NCI-H187 (cell line): ENCODE data around the gene SSX5.
"Not testable (repeated sequence)": the region's sequence is repeated elsewhere in the genome, so short reads cannot be mapped to it uniquely, and the experiment has no call there.

Source experiments
- DNase-seq, 2 experiments: peaks; one replicate each; lab custom pipeline; 2025; lab: John Stamatoyannopoulos, UW

The SSX5 gene, protein sequence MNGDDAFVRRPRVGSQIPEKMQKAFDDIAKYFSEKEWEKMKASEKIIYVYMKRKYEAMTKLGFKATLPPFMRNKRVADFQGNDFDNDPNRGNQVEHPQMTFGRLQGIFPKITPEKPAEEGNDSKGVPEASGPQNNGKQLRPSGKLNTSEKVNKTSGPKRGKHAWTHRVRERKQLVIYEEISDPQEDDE

DNA sequence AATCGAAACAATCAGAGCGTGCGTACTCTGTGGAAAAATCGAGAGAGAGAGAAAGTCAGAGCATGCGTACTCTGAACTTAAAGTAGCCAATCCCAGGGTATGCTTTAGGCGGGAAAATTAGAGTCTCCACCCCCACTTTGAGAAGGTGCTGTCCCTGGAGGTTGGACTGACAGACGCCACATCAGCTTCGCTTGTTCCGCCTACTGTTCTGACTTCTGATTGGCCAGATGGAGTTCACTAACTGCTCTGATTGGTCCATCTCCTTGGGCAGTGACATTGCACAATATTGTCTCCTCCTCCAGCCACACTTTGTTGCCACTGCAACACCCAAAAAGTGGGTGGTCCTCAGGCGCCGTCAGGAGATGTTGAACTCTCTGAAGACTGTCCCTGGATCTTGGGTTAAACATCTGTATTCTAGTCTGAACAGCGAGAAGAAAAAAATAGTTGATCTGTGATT lies at the start of gene SSX5:
SSX5 (minus strand) TSS at position 51 of the 457 bp plus-strand sequence. CDS start 1,437 bp downstream, outside the sequence.
- no peak for DNase-seq

DNA sequence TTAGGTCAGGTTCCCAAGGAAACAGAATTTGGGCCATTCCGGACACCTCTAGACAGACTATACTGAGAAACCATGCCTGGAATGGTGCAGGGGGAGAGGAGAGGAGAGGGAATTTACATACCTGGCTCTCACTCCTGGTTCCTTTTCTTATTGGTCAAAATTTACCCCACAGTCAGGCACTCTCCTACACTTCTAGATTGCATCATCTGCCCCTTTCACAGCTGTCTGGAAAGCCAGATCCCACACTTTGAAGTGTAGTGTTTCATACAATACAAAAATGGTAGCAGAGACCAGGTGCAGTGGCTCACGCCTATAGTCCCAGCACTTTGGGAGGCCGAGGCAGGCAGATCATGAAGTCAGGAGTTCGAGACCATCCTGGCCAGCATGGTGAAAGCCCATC lies 27.6 kb upstream of the SSX5 start:
- not testable (repeated sequence) for DNase-seq

DNA sequence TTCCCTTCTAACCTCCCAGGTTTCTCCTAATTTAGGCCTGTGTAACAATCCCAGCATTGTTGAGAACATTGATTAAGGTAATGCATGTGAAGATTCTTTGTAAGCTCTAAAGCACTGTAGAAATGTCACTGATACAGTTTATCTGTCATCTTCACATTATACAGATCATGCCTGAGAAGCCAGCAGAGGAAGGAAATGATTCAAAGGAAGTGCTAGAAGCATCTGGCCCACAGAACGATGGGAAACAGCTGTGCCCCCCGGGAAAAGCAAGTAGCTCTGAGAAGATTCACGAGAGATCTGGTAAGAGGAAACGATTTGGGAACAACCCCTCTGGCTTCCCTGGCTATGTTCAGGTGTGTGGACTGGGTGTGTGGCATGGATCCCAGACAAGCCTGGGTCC lies 17.7 kb upstream of the SSX5 start:
- DNase-seq: not testable (repeated sequence)

DNA sequence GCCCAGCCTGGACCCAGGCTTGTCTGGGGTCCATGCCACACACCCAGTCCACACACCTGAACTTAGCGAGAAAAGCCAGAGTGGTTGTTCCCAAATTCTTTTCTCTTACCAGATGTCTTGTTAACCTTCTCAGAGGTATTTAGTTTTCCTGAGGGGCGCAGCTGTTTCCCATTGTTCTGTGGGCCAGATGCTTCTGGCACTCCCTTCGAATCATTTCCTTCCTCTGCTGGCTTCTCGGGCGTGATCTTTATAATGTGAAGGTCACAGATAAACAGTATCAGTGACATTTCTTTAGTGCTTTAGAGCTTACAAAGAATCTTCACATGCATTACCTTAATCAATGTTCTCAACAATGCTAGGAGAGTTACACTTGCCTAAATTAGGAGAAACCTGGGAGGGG lies 6.6 kb downstream of the SSX5 start:
- DNase-seq: not testable (repeated sequence)

DNA sequence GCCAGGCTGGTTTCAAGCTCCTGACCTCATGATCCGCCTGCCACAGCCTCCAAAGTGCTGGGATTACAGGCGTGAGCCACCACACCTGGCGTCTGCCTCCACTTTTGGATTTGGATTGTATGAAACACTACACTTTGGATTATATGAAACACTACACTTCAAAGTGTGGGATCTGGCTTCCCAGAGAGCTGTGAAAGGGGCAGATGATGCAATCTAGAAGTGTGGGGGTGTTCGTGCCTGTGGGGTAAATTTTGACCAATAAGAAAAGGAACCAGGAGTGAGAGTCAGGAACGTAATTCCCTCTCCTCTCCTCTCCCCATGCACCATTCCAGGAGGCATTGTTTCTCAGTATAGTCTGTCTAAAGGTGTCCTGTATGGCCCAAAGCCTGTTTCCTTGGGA lies 14.7 kb downstream of the SSX5 start:
- not testable (repeated sequence) for DNase-seq

DNA sequence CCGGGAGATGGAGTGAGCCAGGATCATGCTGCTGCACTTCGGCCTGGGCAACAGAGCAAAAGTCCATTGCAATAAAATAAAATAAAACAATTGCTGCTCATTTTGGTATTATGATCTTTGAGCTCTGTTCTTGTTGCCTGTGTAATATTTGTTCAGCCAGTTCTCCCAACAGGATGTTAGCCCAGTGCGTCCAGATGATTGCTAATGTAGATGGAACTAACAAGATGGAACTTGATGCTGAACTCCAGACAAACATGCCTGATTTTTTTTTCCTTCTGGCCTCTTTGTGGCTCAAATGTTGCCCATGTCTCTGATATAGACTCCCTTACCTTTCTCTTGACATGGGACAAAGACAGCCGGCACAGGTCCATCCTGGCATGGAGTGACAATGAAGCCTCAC lies 15.8 kb downstream of the SSX5 start:
- DNase-seq: no peak

DNA sequence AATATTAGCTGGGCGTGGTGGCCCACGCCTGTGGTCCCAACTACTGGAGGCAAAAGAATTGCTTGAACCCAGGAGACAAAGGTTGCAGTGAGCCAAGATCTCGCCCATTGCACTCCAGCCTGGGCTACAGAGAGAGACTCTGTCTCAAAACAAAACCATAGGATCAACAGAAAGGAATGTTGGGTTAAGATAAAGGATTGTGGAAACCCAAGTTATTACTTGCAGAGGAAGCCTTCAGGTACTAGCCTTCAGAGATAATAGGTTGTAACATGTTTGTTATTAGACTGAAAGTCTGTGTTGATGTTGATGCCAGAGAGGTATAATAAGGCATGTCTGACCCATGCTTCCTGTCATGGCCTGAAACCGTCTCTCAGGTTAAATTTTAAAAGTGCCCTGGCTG lies 16.9 kb downstream of the SSX5 start:
- DNase-seq: no peak

DNA sequence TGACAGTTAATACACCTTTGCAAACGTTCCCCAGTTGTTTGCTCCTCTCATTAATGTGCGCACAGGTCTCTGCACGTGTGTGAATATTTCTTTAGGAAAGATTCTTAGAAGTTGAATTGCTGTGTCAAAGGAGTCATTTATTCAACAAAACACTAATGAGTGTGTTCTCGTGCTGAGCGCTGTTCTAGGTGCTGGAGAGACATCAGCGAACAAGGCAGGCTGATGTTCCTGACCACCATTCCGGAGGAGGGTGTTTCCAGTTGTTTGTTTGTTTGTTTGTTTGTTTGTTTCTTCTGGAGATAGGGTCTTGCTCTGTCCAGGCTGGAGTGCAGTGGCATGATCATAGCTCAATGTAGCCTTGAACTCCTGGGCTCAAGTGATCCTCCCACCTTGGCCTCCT lies 30.3 kb downstream of the SSX5 start:
- not testable (repeated sequence) for DNase-seq

DNA sequence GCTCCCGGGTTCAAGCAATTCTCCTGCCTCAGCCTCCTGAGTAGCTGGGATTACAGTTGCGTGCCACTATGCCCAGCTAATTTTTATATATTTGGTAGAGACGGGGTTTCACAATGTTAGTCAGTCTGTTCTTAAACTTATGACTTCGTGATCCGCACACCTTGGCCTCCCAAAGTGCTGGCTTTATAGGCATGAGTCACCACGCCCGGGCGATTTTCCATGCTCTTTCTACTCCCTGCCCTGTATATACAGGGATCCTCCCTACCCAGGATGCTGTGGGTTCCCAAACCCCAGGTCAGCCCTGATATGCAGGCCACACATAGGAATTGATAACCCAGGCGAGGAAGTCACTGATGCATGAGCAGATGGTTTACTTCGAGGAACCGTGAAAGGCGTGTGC lies 31.4 kb downstream of the SSX5 start:
- no peak for DNase-seq

DNA sequence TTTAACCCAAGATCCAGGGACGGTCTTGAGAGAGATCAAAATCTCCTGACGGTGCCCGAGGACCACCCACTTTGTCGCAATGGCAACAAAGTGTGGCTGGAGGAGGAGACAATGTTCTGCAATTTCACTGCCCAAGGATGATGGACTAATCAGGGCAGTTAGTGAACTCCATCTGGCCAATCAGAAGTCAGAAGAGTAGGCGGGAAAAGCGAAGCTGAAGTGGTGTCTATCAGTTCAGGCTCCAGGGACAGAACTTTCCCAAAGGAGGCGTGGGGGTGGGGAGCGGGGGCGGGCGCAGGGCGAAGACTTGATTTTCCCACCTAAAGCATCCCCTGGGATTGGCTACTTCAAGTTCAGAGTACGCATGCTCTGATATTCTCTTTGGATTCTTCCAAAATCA lies 40.6 kb downstream of the SSX5 start:
- no peak for DNase-seq

DNA sequence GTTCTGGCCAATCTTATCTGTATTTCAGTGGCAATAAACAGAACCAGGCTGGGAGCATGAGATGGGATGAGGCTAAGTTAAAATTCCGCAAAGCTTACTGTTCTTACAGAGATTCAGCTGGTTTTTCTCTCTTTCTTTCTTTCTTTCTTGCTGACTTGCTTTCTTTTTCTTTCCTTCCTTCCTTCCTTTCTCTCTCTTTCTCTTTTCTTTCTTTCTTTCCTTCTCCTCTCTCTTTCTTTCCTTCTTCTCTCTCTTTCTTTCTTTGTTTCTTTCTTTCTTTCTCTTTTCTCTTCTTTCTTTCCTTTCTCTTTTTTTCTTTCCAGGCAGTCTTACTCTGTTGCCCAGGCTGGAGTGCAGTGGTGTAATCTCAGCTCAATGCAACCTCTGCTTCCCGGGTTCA lies 41.8 kb downstream of the SSX5 start:
- DNase-seq: no peak

DNA sequence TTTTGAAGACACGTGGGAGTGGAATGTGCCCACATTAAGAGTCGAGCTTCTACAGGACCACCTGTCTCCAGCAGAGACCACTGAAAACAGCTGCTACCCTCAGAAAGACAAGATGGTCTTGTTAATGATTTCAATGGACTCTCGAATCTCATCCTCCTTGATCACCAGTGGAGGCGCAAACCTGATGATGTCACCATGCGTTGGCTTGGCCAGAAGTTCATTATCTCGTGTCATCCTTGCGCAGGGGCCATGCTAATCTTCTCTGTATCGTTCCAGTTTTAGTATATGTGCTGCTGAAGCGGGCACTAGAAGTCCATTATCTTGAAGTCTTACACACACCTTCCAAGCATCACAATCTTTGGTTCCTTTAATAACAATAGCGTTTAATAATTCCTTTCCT lies 42.8 kb downstream of the SSX5 start:
- DNase-seq: no peak

DNA sequence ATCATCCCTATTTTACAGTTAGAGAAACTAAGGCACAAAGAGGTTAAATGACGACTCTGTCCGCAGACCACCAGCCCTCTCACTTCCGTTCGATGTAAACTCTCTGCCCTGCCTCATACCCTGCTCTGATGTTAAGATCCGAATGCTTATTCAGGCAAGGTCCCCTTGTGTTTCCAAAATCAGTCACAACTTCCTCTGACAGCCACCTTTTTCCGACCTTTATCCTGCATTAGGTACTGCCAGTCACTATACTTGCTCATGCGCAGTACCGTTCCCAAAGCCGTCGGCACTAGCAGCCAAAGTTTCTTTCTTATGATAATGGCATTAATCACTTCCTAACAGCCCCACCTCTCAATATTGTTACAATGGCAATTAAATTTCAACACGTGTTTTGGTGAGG lies 53.9 kb downstream of the SSX5 start:
- DNase-seq: not testable (repeated sequence)

DNA sequence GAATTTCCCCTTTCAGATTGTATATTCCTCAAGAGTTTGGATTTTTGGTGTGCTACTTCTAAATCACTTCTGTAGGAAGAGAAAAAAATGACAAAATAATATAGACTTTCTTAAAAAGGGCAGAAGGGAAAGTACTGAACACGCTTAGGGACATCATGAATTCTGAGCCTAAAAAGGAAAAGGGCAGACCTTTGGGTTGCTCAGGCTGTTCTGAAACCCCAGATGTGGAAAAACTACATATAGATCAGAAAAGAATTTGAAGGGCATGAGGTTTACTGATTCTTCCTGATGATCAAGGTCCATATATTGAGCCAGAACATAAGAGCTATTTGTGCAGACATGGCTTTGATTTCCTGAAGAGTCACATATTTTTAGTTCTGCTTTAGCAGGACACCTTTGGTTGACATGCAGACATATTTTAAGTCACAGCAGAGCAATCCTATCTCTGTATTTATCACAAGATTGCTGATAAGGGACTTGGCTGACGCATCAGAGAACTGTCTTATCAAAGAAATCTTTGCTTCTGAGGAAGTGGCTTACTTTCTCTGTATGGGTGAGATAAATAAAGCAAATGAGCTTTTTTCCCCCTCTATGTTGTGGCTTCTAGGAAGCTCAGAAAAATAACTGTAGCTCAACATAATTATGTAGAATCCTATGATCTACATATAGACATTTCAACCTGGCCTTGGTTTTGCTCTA lies 54.6 kb downstream of the SSX5 start:
- DNase-seq: not testable (repeated sequence)

DNA sequence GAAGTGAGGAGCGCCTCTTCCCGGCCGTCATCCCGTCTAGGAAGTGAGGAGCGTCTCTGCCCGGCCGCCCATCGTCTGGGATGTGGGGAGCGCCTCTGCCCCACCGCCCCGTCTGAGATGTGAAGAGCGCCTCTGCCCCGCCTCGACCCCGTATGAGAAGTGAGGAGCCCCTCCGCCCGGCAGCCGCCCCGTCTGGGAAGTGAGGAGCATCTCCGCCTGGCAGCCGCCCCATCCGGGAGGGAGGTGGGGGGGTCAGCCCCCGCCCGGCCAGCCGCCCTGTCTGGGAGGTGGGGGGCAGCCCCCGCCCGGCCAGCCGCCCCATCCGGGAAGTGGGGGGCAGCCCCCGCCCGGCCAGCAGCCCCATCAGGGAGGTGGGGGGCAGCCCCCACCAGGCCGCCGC lies 57.5 kb downstream of the SSX5 start:
- not testable (repeated sequence) for DNase-seq
